Measurements from ENCODE around the gene PACRG.

Gene PACRG

GRCh38 chr6:163318071-163318786 is 590.5 kb downstream of the PACRG start:
- ATAC-seq: no peak

GRCh38 chr6:163319609-163320366 is 592.0 kb downstream of the PACRG start:
- no peak for ATAC-seq
- TF ChIP-seq GLIS3 (CRISPR knock-in tag; IDR thresholded peaks at IDR 0.05): no peak
- no peak for TF ChIP-seq CSRNP3 (CRISPR knock-in tag; IDR thresholded peaks at IDR 0.05)
- TF ChIP-seq OSR1 (CRISPR knock-in tag; IDR thresholded peaks at IDR 0.05): no peak
- TF ChIP-seq CSDC2 (CRISPR knock-in tag; IDR thresholded peaks at IDR 0.05): no peak
- TF ChIP-seq ZFP3 (CRISPR knock-in tag; IDR thresholded peaks at IDR 0.05): no peak
- no peak for TF ChIP-seq RARB (CRISPR knock-in tag; IDR thresholded peaks at IDR 0.05)
- no peak for TF ChIP-seq TSHZ2 (CRISPR knock-in tag; IDR thresholded peaks at IDR 0.05)
- no peak for TF ChIP-seq ESRRG (CRISPR knock-in tag; IDR thresholded peaks at IDR 0.05)
- TF ChIP-seq ZC3H10 (CRISPR knock-in tag; IDR thresholded peaks at IDR 0.05): no peak
- TF ChIP-seq TCF4 (CRISPR knock-in tag; IDR thresholded peaks at IDR 0.05; ENCODE audit: borderline replicate concordance): no peak
- TF ChIP-seq CREB5 (CRISPR knock-in tag; IDR thresholded peaks at IDR 0.05; ENCODE audit: low read depth): no peak
- no peak for TF ChIP-seq BACH2 (CRISPR knock-in tag; IDR thresholded peaks at IDR 0.05; ENCODE audit: borderline replicate concordance)
- no peak for TF ChIP-seq ZNF8 (CRISPR knock-in tag; IDR thresholded peaks at IDR 0.05)
- TF ChIP-seq POU6F1 (CRISPR knock-in tag; IDR thresholded peaks at IDR 0.05; ENCODE audit: borderline replicate concordance, low read depth): no peak
- no peak for TF ChIP-seq PPARA (CRISPR knock-in tag; IDR thresholded peaks at IDR 0.05; ENCODE audit: borderline replicate concordance)
- TF ChIP-seq ZNF70 (CRISPR knock-in tag; IDR thresholded peaks at IDR 0.05): no peak
- no peak for TF ChIP-seq ARNTL (CRISPR knock-in tag; IDR thresholded peaks at IDR 0.05; ENCODE audit: borderline replicate concordance, low read depth)

More at GRCh38 chr6:163318071-163318786, 590.5 kb downstream of the PACRG start:
- TF ChIP-seq ZNF8 (CRISPR knock-in tag; IDR thresholded peaks at IDR 0.05) (no peak), ZC3H10 (CRISPR knock-in tag; IDR thresholded peaks at IDR 0.05) (no peak), TOX (CRISPR knock-in tag; IDR thresholded peaks at IDR 0.05; ENCODE audit: borderline replicate concordance) (no peak), ESRRG (CRISPR knock-in tag; IDR thresholded peaks at IDR 0.05) (no peak), TCF4 (CRISPR knock-in tag; IDR thresholded peaks at IDR 0.05; ENCODE audit: borderline replicate concordance) (no peak), OSR1 (CRISPR knock-in tag; IDR thresholded peaks at IDR 0.05) (no peak), PPARA (CRISPR knock-in tag; IDR thresholded peaks at IDR 0.05; ENCODE audit: borderline replicate concordance) (no peak), ZNF70 (CRISPR knock-in tag; IDR thresholded peaks at IDR 0.05) (no peak), RARB (CRISPR knock-in tag; IDR thresholded peaks at IDR 0.05) (no peak), CREB5 (CRISPR knock-in tag; IDR thresholded peaks at IDR 0.05; ENCODE audit: low read depth) (no peak)

GRCh38 chr6:163320402-163320801 is 592.6 kb downstream of the PACRG start:
- no peak for ATAC-seq
- TF ChIP-seq ARNTL (CRISPR knock-in tag; IDR thresholded peaks at IDR 0.05; ENCODE audit: borderline replicate concordance, low read depth) (no peak), BACH2 (CRISPR knock-in tag; IDR thresholded peaks at IDR 0.05; ENCODE audit: borderline replicate concordance) (no peak), ZNF8 (CRISPR knock-in tag; IDR thresholded peaks at IDR 0.05) (no peak), ESRRG (CRISPR knock-in tag; IDR thresholded peaks at IDR 0.05) (no peak), POU6F1 (CRISPR knock-in tag; IDR thresholded peaks at IDR 0.05; ENCODE audit: borderline replicate concordance, low read depth) (no peak), TOX (CRISPR knock-in tag; IDR thresholded peaks at IDR 0.05; ENCODE audit: borderline replicate concordance) (no peak), CSRNP3 (CRISPR knock-in tag; IDR thresholded peaks at IDR 0.05) (no peak), ISL1 (CRISPR knock-in tag; IDR thresholded peaks at IDR 0.05) (no peak), OSR1 (CRISPR knock-in tag; IDR thresholded peaks at IDR 0.05) (no peak), TCF4 (CRISPR knock-in tag; IDR thresholded peaks at IDR 0.05; ENCODE audit: borderline replicate concordance) (no peak), CREB5 (CRISPR knock-in tag; IDR thresholded peaks at IDR 0.05; ENCODE audit: low read depth) (no peak), ZFP3 (CRISPR knock-in tag; IDR thresholded peaks at IDR 0.05) (no peak), SNAI2 (CRISPR knock-in tag; IDR thresholded peaks at IDR 0.05) (no peak), GLIS3 (CRISPR knock-in tag; IDR thresholded peaks at IDR 0.05) (no peak)
